ENCODE measurements around the gene CCL1.

The CCL1 gene

DNA sequence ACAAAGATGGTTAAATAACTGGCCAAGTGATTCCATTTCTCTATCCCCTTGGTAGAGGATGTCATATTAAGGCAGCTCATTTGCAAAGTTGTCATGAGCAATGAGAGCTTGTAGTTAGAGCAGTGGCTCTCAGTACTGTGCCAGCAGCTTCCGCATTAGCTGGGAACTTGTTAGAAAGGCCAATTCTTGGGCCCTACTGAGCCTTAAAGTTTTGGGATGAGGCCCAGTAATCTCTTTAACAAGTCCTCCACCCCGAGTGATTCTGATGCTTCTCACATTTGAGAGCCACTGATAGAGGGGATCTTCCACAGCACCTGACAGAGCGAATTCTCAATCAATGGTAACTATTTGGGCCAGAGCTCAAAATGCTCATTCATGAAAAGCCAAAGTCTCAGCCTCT lies 20.2 kb upstream of the CCL1 start:
- no peak for DNase-seq (ENCODE audit: low read depth in 1 of 2, low spot score in 1 of 2)

- no peak for DNase-seq (ENCODE audit: low read depth in 1 of 2, low spot score in 1 of 2)
Measured at GRCh38 chr17:34382621-34383124, 19.6 kb upstream of the CCL1 start.

GRCh38 chr17:34379868-34380267 lies 16.8 kb upstream of the CCL1 start:
- DNase-seq (ENCODE audit: low read depth in 1 of 2, low spot score in 1 of 2): no peak

GRCh38 chr17:34378664-34379101 lies 15.7 kb upstream of the CCL1 start:
- DNase-seq (ENCODE audit: low read depth in 1 of 2, low spot score in 1 of 2): no peak

DNA sequence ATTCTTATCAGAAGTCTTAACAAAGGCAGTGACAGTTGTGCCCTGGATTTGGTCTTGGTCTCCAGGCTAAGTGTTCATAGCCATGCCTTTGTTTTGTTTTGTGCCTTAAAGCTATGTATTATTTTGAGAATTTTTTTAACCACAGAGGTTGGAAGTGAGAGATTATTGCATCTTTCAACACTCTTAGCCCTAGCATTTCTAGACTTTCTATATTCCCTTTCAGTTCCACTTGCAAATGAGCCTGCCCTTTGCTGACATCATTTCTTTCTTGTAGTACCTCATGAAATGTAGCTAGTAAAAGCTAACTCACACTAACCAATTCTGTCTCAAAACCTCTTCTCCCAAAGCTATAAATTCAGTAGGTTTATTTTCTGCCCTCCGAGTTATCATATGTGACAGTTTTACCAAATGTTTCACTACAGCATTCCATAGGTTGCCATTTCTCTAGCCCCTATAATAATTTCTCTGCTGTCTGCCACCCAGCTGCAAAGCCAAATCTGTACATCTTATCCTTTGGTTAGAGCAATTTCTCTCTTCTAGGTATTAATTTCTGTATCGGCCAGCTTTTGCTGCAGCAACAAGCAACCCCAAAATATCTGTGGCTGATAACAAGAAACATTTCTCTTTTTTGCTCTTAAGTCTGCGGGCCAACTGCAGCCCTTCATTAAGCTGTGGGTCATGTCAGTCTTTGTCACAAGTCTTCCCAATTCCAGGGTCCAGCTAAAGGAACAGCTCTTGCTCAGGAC lies 14.2 kb upstream of the CCL1 start:
- no peak for DNase-seq (ENCODE audit: low read depth in 1 of 2, low spot score in 1 of 2)

GRCh38 chr17:34375426-34375997 lies 12.5 kb upstream of the CCL1 start:
- no peak for DNase-seq (ENCODE audit: low read depth in 1 of 2, low spot score in 1 of 2)

GRCh38 chr17:34374457-34374856 lies 11.4 kb upstream of the CCL1 start:
- DNase-seq (ENCODE audit: low read depth in 1 of 2, low spot score in 1 of 2): no peak

DNA sequence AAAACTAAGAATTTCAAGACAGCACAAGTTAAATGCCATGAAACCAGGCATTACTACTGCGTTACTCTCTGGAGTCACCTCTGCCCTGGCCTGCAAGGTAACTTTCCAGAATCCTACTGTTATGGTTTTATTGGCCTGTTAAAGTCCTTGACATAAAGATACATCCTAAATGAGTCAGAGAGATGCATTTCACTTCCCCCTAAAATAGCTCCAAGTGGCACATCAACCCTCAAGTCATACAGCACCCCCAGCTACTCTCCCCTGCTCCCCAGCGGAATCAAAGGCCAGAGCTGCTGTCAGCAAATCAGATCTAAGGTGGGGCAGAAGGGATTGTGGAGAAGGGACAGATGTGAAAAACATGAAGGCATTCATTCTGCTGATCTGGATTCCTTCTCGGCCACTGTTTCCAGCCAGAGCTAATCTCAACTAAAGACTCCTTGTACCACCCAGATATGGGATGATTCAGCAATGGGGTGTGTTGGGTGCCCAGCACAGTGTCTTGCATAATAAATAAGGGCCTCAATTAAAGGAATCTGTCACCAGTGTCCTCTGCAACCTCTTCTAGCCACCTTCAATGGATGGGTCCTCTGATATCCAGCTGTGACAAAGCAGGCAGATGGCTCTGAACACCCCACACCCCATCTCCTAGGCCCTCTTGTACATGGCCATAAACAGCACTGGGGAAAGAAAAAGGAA lies 8.5 kb upstream of the CCL1 start:
- DNase-seq (ENCODE audit: low read depth in 1 of 2, low spot score in 1 of 2): no peak

GRCh38 chr17:34370997-34371395 lies 8.0 kb upstream of the CCL1 start:
- DNase-seq (ENCODE audit: low read depth in 1 of 2, low spot score in 1 of 2): no peak

GRCh38 chr17:34370376-34370996 lies 7.5 kb upstream of the CCL1 start:
- no peak for DNase-seq (ENCODE audit: low read depth in 1 of 2, low spot score in 1 of 2)

DNA sequence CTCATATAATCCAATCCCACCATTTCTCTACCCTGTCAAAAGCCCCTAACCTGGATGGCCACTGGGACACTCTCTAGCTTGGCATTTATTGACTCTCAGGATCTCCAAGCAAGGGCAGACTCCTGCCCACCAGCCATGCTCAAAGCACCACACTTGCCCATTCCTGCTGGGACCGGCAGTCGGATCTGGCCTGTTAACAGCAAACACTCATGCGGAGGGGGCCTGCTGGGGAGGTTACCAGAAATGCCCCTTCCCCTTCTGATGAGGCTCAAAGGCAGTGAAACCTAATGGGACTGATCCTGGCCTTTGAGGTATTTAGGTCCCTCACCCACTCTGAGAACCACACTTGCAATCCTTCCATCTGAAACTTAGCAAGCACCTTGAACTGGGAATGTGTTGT lies 6.5 kb upstream of the CCL1 start:
- DNase-seq (ENCODE audit: low read depth in 1 of 2, low spot score in 1 of 2): no peak

DNA sequence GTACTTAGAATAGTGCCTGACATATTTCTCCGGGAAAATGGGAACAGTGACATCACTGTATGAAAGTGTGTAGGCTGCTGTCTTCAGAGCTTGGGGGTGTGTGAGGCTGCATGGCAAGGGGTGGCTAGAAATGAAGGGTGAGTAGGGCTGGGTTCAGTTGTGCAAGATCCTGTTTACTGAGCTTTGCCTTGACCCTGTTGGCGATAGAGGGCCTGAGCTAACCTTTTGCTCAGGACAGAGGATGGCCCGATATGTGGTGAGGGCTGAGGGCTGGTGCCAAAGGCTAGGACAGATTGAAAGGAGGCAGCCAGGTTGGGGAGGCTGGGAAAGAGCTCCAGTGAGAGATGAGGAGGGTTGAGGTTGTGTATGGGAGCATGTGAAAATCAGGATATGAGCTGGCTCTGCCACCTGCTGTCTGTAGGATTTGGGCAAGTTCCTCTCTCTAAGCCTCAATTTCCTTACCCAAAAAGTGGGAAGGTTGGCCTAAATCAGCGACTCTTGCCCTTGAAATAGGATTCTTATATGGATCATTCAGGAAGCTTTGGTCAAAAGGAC lies 6.0 kb upstream of the CCL1 start:
- no peak for DNase-seq (ENCODE audit: low read depth in 1 of 2, low spot score in 1 of 2)

DNA sequence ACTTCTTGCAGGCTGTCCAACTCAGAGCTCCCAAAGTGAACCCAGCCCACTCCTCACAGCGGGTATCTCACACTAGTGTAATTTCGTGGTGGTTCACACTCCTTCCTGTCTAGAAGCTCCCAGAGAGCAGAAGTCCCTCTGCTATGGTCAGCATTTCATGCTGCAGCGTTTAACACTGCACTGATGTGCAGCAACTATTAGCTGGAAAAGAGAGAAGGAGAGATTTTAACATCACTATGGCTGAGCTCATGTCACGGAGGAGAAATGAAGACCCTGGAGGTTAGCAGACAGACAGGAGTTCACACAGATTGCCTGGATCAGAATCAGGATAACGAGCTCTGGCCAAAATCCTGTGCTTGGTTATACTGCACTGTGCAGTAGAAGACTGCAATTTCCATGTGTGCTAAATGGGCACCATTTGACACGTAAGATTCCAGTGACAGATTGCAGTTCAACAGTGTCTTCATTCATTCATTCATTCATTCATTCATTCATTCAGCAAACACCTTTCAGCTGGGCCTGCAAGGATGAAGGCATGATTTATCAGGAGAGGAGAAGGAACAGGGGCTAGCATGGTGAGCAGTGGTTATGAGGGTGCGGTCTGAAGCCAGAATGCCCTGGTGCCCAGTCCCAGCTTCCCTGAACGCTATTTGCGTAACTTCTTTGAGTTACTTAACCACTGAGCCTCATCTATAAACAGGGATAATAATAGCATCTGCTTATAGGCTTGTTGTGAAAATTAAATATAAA lies 5.3 kb upstream of the CCL1 start:
- DNase-seq (ENCODE audit: low read depth in 1 of 2, low spot score in 1 of 2): no peak

DNA sequence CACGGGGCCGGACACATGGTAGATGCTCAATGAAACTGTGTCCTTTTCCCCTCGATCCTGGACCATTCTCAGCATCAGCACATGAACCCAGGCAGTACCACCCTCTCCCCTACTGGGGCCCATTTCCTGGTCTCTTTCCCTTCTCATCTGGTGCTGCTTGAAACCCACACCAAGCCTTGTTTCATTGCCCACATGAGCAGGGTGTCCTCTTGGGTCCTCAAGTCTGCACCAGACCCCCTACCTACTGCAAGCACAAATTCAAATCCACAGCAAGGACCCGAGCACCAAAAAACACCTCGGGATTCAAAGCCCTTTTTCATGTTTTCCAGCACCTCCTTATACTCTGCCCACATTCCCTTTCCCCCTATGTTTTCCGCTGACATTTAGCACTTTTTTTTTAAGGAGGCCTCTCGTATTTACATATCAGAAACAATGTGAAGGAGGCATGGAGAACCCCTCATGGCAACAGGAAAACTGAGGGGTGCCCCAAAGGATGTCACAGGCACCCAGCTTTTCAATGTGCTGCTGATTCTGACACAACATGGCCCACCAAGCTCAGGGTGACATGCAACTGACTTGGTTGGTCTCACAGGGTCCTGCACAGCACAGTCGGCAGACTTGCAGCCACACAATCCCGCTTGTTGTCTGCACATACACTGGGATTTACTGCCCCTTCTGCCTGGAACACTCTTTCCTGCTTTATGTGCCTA lies 4.6 kb upstream of the CCL1 start:
- DNase-seq (ENCODE audit: low read depth in 1 of 2, low spot score in 1 of 2): no peak

- no peak for DNase-seq (ENCODE audit: low read depth in 1 of 2, low spot score in 1 of 2)
Measured at GRCh38 chr17:34366529-34367107, 3.6 kb upstream of the CCL1 start.

- no peak for DNase-seq (ENCODE audit: low read depth in 1 of 2, low spot score in 1 of 2)
Measured at GRCh38 chr17:34366010-34366409, 3.0 kb upstream of the CCL1 start.

DNA sequence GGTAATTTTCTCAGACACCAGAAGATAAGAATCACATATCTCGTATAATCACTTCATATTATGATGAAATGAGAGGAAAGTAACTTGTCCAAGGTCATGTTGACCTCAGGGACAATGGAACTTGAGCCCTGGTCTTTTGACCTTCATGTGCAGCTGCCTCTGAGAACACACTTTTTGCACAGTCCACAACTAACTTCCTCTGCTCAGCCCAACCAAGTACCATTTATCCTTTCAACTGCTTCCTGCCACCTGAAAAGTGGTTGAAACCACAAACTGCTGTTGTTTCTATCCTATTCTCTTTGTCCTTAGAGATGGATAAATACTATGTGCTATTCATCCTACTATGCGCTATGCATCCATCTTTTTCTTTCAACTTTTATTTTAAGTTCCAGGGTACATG lies 2.3 kb upstream of the CCL1 start:
- no peak for DNase-seq (ENCODE audit: low read depth in 1 of 2, low spot score in 1 of 2)

GRCh38 chr17:34364751-34365150 lies 1.7 kb upstream of the CCL1 start:
- DNase-seq (ENCODE audit: low read depth in 1 of 2, low spot score in 1 of 2): no peak

GRCh38 chr17:34361478-34362061 lies 1.5 kb downstream of the CCL1 start:
- peak in 1 of 2 donors; percentile 29 for DNase-seq (ENCODE audit: low read depth in 1 of 2, low spot score in 1 of 2)
